Neuronal stem cell (in vitro differentiated cells): Measurements from ENCODE around the gene TENT4B.

ENCODE experiments used
- DNase-seq: peaks from one replicate; pipeline ENCODE4 v3.0.0-alpha.2; 2013; ENCODE audit warnings: low spot score
- H2AFZ ChIP-seq: one replicate; pipeline ENCODE4 v1.6.1; 2013; ENCODE audit warnings: mild to moderate bottlenecking, low read length, inconsistent platforms
- H2AK5ac ChIP-seq: 2 replicates; pipeline ENCODE4 v1.6.1; 2013; ENCODE audit warnings: low read depth, mild to moderate bottlenecking, inconsistent platforms, low read length, moderate library complexity, mixed read lengths
- H2BK120ac ChIP-seq: 2 replicates; pipeline ENCODE4 v1.6.1; 2013; ENCODE audit warnings: low read depth, mild to moderate bottlenecking, inconsistent platforms, low read length, moderate library complexity, mixed read lengths
- H2BK12ac ChIP-seq: one replicate; pipeline ENCODE4 v1.6.1; 2013; ENCODE audit warnings: low read length, inconsistent platforms
- H2BK15ac ChIP-seq: 2 replicates; pipeline ENCODE4 v1.6.1; 2013; ENCODE audit warnings: mild to moderate bottlenecking, low read length, inconsistent platforms, mixed read lengths
- H2BK5ac ChIP-seq: one replicate; pipeline ENCODE4 v1.6.1; 2013; ENCODE audit warnings: inconsistent platforms, mild to moderate bottlenecking, low read length, moderate library complexity
- H3K14ac ChIP-seq: one replicate; pipeline ENCODE4 v1.6.1; 2013; ENCODE audit warnings: low read length, inconsistent platforms
- H3K18ac ChIP-seq: 2 replicates; pipeline ENCODE4 v1.6.1; 2013; ENCODE audit warnings: low read length, inconsistent platforms
- H3K23ac ChIP-seq: 2 replicates; pipeline ENCODE4 v1.6.1; 2013; ENCODE audit warnings: low read depth, mild to moderate bottlenecking, mixed read lengths, low read length, inconsistent platforms; ENCODE audit not compliant: poor library complexity
- H3K27ac ChIP-seq: replicated peaks from 3 replicates; pipeline ENCODE4 v1.5.1; 2013; ENCODE audit warnings: low read length, inconsistent platforms
- H3K27me3 ChIP-seq, 3 experiments: 2 replicates each; pipeline ENCODE4 v1.6.1; 2013; ENCODE audit warnings: low read length in 3 of 3, mild to moderate bottlenecking in 2 of 3, inconsistent platforms in 1 of 3, low read depth in 1 of 3, mixed read lengths in 1 of 3, moderate library complexity in 1 of 3; ENCODE audit not compliant: control insufficient read depth in 3 of 3, insufficient read depth in 3 of 3
- H3K36me3 ChIP-seq, 2 donors: replicated peaks in 1 of 2; 2 replicates each; pipeline ENCODE4 v1.6.1; 2013; ENCODE audit warnings: low read length in 2 of 2; ENCODE audit not compliant: control insufficient read depth in 2 of 2, insufficient read depth in 2 of 2
- H3K4ac ChIP-seq: 2 replicates; pipeline ENCODE4 v1.6.1; 2013; ENCODE audit warnings: inconsistent platforms, mild to moderate bottlenecking, low read length, moderate library complexity
- H3K4me1 ChIP-seq, 2 donors: 1 replicate in 1 of 2; 2 replicates in 1 of 2; pipeline ENCODE4 v1.6.1; 2013; ENCODE audit warnings: low read length in 2 of 2, low read depth in 1 of 2; ENCODE audit not compliant: control insufficient read depth in 2 of 2, insufficient read depth in 1 of 2
- H3K4me2 ChIP-seq: one replicate; pipeline ENCODE4 v1.6.1; 2013; ENCODE audit warnings: mild to moderate bottlenecking, low read length, inconsistent platforms; ENCODE audit not compliant: insufficient read depth, poor library complexity, severe bottlenecking
- H3K4me3 ChIP-seq, 2 donors: 2 replicates each; pipeline ENCODE4 v1.5.1; 2013; ENCODE audit warnings: low read length in 2 of 2, mild to moderate bottlenecking in 2 of 2, inconsistent platforms in 1 of 2, moderate library complexity in 1 of 2
- H3K79me1 ChIP-seq: one replicate; pipeline ENCODE4 v1.6.1; 2013; ENCODE audit warnings: low read depth, mild to moderate bottlenecking, inconsistent platforms, low read length, moderate library complexity
- H3K9ac ChIP-seq: one replicate; pipeline ENCODE4 v1.6.1; 2013; ENCODE audit warnings: mild to moderate bottlenecking, low read depth, low read length, inconsistent platforms; ENCODE audit not compliant: poor library complexity
- H3K9me3 ChIP-seq, 2 donors: replicated peaks in 1 of 2; 2 replicates each; pipeline versions ENCODE3 to v1.6.1; 2013; ENCODE audit warnings: low read length in 2 of 2, mild to moderate bottlenecking in 2 of 2, inconsistent platforms in 1 of 2, low read depth in 1 of 2, mixed read lengths in 1 of 2, moderate library complexity in 1 of 2; ENCODE audit not compliant: control insufficient read depth in 2 of 2, insufficient read depth in 1 of 2
- H4K8ac ChIP-seq: one replicate; pipeline ENCODE4 v1.6.1; 2013; ENCODE audit warnings: low read depth, mild to moderate bottlenecking, inconsistent platforms, low read length, moderate library complexity
- H4K91ac ChIP-seq: one replicate; pipeline ENCODE4 v1.6.1; 2013; ENCODE audit warnings: low read length, low read depth, mild to moderate bottlenecking, inconsistent platforms; ENCODE audit not compliant: poor library complexity
- WGBS, 2 donors: extraction: QIAGEN DNeasy Blood & Tissue Kit; methylation state at CpG; one replicate each; pipeline ENCODE4 v1.1.7; 2013; ENCODE audit warnings: missing lambda C conversion rate in 2 of 2, mixed read lengths in 1 of 2; ENCODE audit not compliant: insufficient read length in 2 of 2, insufficient replicate concordance in 1 of 2; ENCODE audit errors: extremely low coverage in 2 of 2; 5-methylcytosine and 5-hydroxymethylcytosine counted together

Gene TENT4B

DNA sequence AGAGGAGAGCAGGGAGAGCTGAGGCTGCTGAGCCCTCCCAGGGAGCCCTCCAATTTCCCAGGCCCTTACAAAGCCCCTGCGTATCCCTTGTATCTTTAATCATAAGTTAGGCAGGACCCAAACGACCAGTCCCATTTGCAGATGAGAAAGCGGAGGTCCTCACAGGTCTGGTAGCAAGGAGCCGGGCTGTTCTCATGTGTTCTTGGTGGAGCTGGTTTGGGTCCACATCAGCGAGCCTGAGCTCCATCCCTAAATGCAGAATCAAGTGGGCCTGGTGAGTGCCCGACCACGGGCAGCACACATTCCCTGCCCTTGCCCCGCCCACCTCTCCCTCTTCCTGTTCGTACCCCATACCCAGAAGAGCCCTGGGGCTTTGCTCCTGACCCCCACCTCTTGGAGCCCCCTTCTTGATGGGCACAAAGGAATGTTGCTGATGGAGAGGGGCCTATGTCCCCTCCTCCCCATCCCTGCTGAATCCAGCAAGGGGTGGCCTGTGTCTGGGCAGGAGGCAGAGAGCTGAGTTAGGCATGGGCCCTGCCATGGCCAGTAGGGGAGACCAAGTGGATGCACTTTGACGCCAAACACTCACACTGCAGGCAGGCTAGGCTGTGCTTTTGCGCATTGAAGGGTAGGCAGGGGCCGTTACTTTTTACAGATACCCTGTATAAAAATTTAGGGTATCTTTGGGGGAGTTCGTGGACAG is 95.0 kb downstream of the TENT4B start:
- no peak overlapping the region for H2BK120ac ChIP-seq
- peak overlapping the region; percentile 89 for H2AK5ac ChIP-seq
- no peak overlapping the region for H3K4ac ChIP-seq
- H3K23ac ChIP-seq, result peak overlapping the region; percentile 68
- H3K27ac ChIP-seq, result no peak overlapping the region
- peak overlapping the region; percentile 63 for H3K14ac ChIP-seq
- H3K79me1 ChIP-seq, result no peaks in the 10 kb centered on the region
- H3K9ac ChIP-seq, result no peak overlapping the region
- no peak overlapping the region for H4K8ac ChIP-seq
- H3K4me1 ChIP-seq, result peaks cover 7 to 11% of the 10 kb centered on the region in 2 donors
- H2BK5ac ChIP-seq, result no peak overlapping the region
- H2BK15ac ChIP-seq, result peak overlapping the region; percentile 38
- peaks cover 0 to 3% of the 10 kb centered on the region in 2 donors for H3K9me3 ChIP-seq
- no peak overlapping the region for H4K91ac ChIP-seq
- no peak overlapping the region for H3K4me2 ChIP-seq
- no peak overlapping the region for H3K4me3 ChIP-seq
- H3K36me3 ChIP-seq, result no peaks in the 10 kb centered on the region
- peaks cover 4 to 44% (median 28%) of the 10 kb centered on the region in 3 experiments for H3K27me3 ChIP-seq
- DNase-seq, result no peak
- peak overlapping the region; percentile 36 for H3K18ac ChIP-seq
- peak overlapping the region; percentile 50 for H2BK12ac ChIP-seq
- no peak overlapping the region for H2AFZ ChIP-seq
- WGBS, 2 donors, result no CpG with 5 or more reads among the region's 13 CpGs

DNA sequence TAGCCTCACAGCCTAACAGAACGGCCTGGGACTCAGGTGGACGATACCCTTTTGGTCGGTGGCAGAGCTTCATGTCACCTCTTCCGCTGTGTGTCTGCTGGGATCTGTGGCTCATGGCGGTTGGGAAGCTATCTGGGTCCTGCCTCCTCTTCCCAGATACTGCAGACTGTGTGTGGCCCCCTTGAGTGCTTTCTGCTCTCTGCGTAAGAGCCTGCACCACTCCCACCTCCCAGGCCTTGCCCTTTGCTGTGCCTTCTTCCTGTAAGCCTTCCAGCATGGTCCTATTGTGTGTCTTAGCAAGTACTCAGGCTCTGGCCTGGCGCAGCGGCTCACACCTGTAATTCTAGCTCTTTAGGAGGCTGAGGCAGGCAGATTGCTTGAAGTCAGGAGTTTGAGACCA is 95.7 kb downstream of the TENT4B start:
- Histone ChIP-seq H3K14ac (no peak overlapping the region), H3K9ac (no peak overlapping the region), H2BK5ac (no peak overlapping the region), H3K36me3 (no peaks in the 10 kb centered on the region), H3K4ac (no peak overlapping the region), H2AFZ (peak overlapping the region; percentile 7), H2BK12ac (no peak overlapping the region), H3K27me3 (peaks cover 4 to 39% (median 26%) of the 10 kb centered on the region in 3 experiments), H3K23ac (no peak overlapping the region), H4K91ac (no peak overlapping the region), H3K9me3 (peaks cover 0 to 3% of the 10 kb centered on the region in 2 donors), H3K4me3 (no peak overlapping the region), H2BK15ac (no peak overlapping the region), H3K18ac (no peak overlapping the region), H3K4me1 (peaks cover 9 to 12% of the 10 kb centered on the region in 2 donors), H3K27ac (no peak overlapping the region), H3K79me1 (no peaks in the 10 kb centered on the region), H2BK120ac (no peak overlapping the region), H2AK5ac (peak overlapping the region; percentile 41), H4K8ac (no peak overlapping the region), H3K4me2 (no peak overlapping the region)
- no CpG with 5 or more reads among the region's 8 CpGs for WGBS, 2 donors
- DNase-seq, result no peak

GRCh38 chr16:50251375-50252081 is 98.4 kb downstream of the TENT4B start:
- no peak overlapping the region for H3K4me2 ChIP-seq
- no peak overlapping the region for H2BK15ac ChIP-seq
- no peak overlapping the region for H2BK120ac ChIP-seq
- peaks cover 0 to 18% (median 7%) of the 10 kb centered on the region in 3 experiments for H3K27me3 ChIP-seq
- peak overlapping the region; percentile 75 for H3K23ac ChIP-seq
- peak overlapping the region; percentile 52 for H3K18ac ChIP-seq
- H3K4ac ChIP-seq, result no peak overlapping the region
- no peak overlapping the region for H3K9ac ChIP-seq
- no peaks in the 10 kb centered on the region for H3K9me3 ChIP-seq
- peaks cover 9 to 12% of the 10 kb centered on the region in 2 donors for H3K4me1 ChIP-seq
- no CpG with 5 or more reads among the region's 15 CpGs for WGBS, 2 donors
- H2AFZ ChIP-seq, result no peak overlapping the region
- H3K79me1 ChIP-seq, result no peaks in the 10 kb centered on the region
- no peak overlapping the region for H3K14ac ChIP-seq
- no peaks in the 10 kb centered on the region for H3K36me3 ChIP-seq
- no peak overlapping the region for H4K91ac ChIP-seq
- H3K27ac ChIP-seq, result no peak overlapping the region
- no peak overlapping the region for H4K8ac ChIP-seq
- no peak overlapping the region for H2AK5ac ChIP-seq
- no peak overlapping the region for H3K4me3 ChIP-seq
- no peak overlapping the region for H2BK5ac ChIP-seq
- DNase-seq, result no peak
- no peak overlapping the region for H2BK12ac ChIP-seq

- no peak overlapping the region for H3K9ac ChIP-seq
- H2BK120ac ChIP-seq, result no peak overlapping the region
- no peak overlapping the region for H2AK5ac ChIP-seq
- no peaks in the 10 kb centered on the region for H3K36me3 ChIP-seq
- no peak overlapping the region for H4K8ac ChIP-seq
- no peak overlapping the region for H3K4me2 ChIP-seq
- H3K4me3 ChIP-seq, result no peak overlapping the region
- H2BK12ac ChIP-seq, result peak overlapping the region; percentile 46
- no peak for DNase-seq
- no peak overlapping the region for H3K14ac ChIP-seq
- peak overlapping the region; percentile 67 for H3K18ac ChIP-seq
- no CpG with 5 or more reads among the region's 9 CpGs for WGBS, 2 donors
- no peaks in the 10 kb centered on the region for H3K9me3 ChIP-seq
- peaks cover 0 to 12% (median 1%) of the 10 kb centered on the region in 3 experiments for H3K27me3 ChIP-seq
- no peak overlapping the region for H4K91ac ChIP-seq
- peaks cover 9 to 10% of the 10 kb centered on the region in 2 donors for H3K4me1 ChIP-seq
- no peak overlapping the region for H2AFZ ChIP-seq
- H3K79me1 ChIP-seq, result no peaks in the 10 kb centered on the region
- H3K27ac ChIP-seq, result no peak overlapping the region
- H2BK15ac ChIP-seq, result no peak overlapping the region
- peak overlapping the region; percentile 75 for H3K23ac ChIP-seq
- no peak overlapping the region for H2BK5ac ChIP-seq
- no peak overlapping the region for H3K4ac ChIP-seq
Observed at GRCh38 chr16:50252082-50252611, 99.0 kb downstream of the TENT4B start.
